HepG2 (cell line): ENCODE results near the gene PLEKHA5. TPM values are rescaled to one million over a fixed set of nuclear protein-coding genes. Genes with fewer than 3 reads are reported as not detected.

Experiments used
- ATAC-seq: fragments of 200-7000 bp; cut with Tn5 transposase; 3 replicates; pipeline ENCODE4 v1.9.1; 2020; ENCODE audit warnings: mild to moderate bottlenecking, moderate library complexity
- BruUV-seq: library from RNA; stranded (reverse); fragments of 400-500 nt; replicated peaks from 2 replicates; lab custom pipeline; 2021; lab: Mats Ljungman, UMichigan
- CTCF ChIA-PET: fragments of 300-600 bp; formaldehyde crosslinking; extraction: SDS; loops from one replicate; lab custom pipeline; 2021; ENCODE audit warnings: low total read pairs, inconsistent platforms, low intra/inter-chr PET ratio; lab: Yijun Ruan, JAX
- POLR2A ChIA-PET: fragments of 350-600 bp; sonication (Branson Sonifier 250); formaldehyde crosslinking; loops from one replicate; lab custom pipeline; 2020; ENCODE audit warnings: antibody characterized with exemption, inconsistent platforms; lab: Yijun Ruan, JAX
- DNase-seq: peaks from one replicate; pipeline ENCODE4 v3.0.0-alpha.2; 2015; ENCODE audit warnings: low spot score
- FAIRE-seq: peaks from 3 replicates; lab custom pipeline; 2011; peaks lifted over from hg19 to GRCh38; lab: Jason Lieb, UNC
- H2AFZ ChIP-seq: one replicate; pipeline ENCODE4 v1.6.1; 2011; ENCODE audit warnings: low read length, inconsistent platforms
- H3K27ac ChIP-seq: fragments of 300-600 bp; 3 replicates; pipeline ENCODE4 v1.8.0; 2011; ENCODE audit warnings: mixed run types, mild to moderate bottlenecking, mixed read lengths, low read length, inconsistent platforms; ENCODE audit not compliant: insufficient read depth; ENCODE audit errors: extremely low read length
- H3K27me3 ChIP-seq, 2 experiments: fragments of 200-600 bp in 1 of 2; 2 replicates in 1 of 2; 3 replicates in 1 of 2; pipeline versions ENCODE4 v1.6.0 to v1.8.0; 2011; ENCODE audit warnings: low read length in 2 of 2, mild to moderate bottlenecking in 2 of 2, moderate library complexity in 2 of 2, inconsistent platforms in 1 of 2; ENCODE audit not compliant: insufficient read depth in 2 of 2, control insufficient read depth in 1 of 2
- H3K36me3 ChIP-seq, 2 experiments: fragments of 200-600 bp in 1 of 2; replicated peaks in 1 of 2; 2 replicates in 1 of 2; 3 replicates in 1 of 2; pipeline versions ENCODE4 v1.5.1 to v1.8.0; 2011; ENCODE audit warnings: low read length in 2 of 2, inconsistent platforms in 1 of 2; ENCODE audit not compliant: insufficient read depth in 2 of 2, control insufficient read depth in 1 of 2
- H3K4me1 ChIP-seq: 2 replicates; pipeline ENCODE4 v1.5.1; 2012; ENCODE audit warnings: low read length, inconsistent platforms; ENCODE audit not compliant: insufficient read depth
- H3K4me2 ChIP-seq: 2 replicates; pipeline ENCODE4 v1.6.0; 2011; ENCODE audit warnings: low read depth, low read length, inconsistent platforms
- H3K4me3 ChIP-seq, 3 experiments: fragments of 200-600 bp in 1 of 3; sonication (generic), shearing (Covaris generic) in 1 of 3; replicated peaks in 1 of 3; 2 replicates each; pipeline ENCODE4 v1.5.1; 2011 to 2016; ENCODE audit warnings: low read length in 3 of 3, inconsistent platforms in 2 of 3, low read depth in 2 of 3, mild to moderate bottlenecking in 2 of 3, control low read depth in 1 of 3, mixed read lengths in 1 of 3; ENCODE audit not compliant: insufficient read depth in 1 of 3
- H3K79me2 ChIP-seq: one replicate; pipeline ENCODE4 v1.6.1; 2011; ENCODE audit warnings: low read length, inconsistent platforms; ENCODE audit not compliant: insufficient read depth
- H3K9ac ChIP-seq: 2 replicates; pipeline ENCODE4 v1.6.0; 2011; ENCODE audit warnings: mild to moderate bottlenecking, low read depth, low read length, inconsistent platforms; ENCODE audit not compliant: insufficient read depth
- H3K9me3 ChIP-seq: 2 replicates; pipeline ENCODE4 v1.5.1; 2012; ENCODE audit warnings: mild to moderate bottlenecking, low read length
- H4K20me1 ChIP-seq: 2 replicates; pipeline ENCODE4 v1.6.0; 2011; ENCODE audit warnings: inconsistent platforms, mild to moderate bottlenecking, low read length, moderate library complexity; ENCODE audit not compliant: insufficient read depth
- ARID3A ChIP-seq: IDR thresholded peaks from 2 replicates; pipeline ENCODE4 v1.6.1; 2012; ENCODE audit warnings: low read depth, low read length, improper control_type of control experiment
- DPF2 ChIP-seq: sonication (generic); formaldehyde crosslinking; IDR thresholded peaks from 2 replicates; pipeline ENCODE4 v1.4.0; 2020; ENCODE audit warnings: mild to moderate bottlenecking, low read depth, missing genetic modification reagents, borderline replicate concordance
- EEA1 ChIP-seq: sonication (generic); formaldehyde crosslinking; IDR thresholded peaks from 2 replicates; pipeline ENCODE4 v1.5.1; 2020; ENCODE audit warnings: mild to moderate bottlenecking, missing genetic modification reagents, borderline replicate concordance
- FOSL2 ChIP-seq: sonication (generic); formaldehyde crosslinking; IDR thresholded peaks from 2 replicates; pipeline ENCODE4 v1.4.0; 2020; ENCODE audit warnings: missing genetic modification reagents
- MTA3 ChIP-seq: sonication (generic); formaldehyde crosslinking; IDR thresholded peaks from 2 replicates; pipeline ENCODE4 v1.4.0; 2020; ENCODE audit warnings: missing genetic modification reagents
- RBM22 ChIP-seq: fragments of 200-400 bp; formaldehyde crosslinking; optimal IDR thresholded peaks from 2 replicates; pipeline ENCODE3; 2017; ENCODE audit warnings: mild to moderate bottlenecking, low read length, moderate library complexity
- SMAD3 ChIP-seq: sonication (generic); formaldehyde crosslinking; IDR thresholded peaks from 2 replicates; pipeline ENCODE4 v1.4.0; 2020; ENCODE audit warnings: missing genetic modification reagents
- ZUFSP ChIP-seq: sonication (generic); formaldehyde crosslinking; IDR thresholded peaks from 2 replicates; pipeline ENCODE4 v1.9.0; 2021; ENCODE audit warnings: missing genetic modification reagents, mild to moderate bottlenecking, borderline replicate concordance
- WGBS: methylation state at CpG from one replicate; pipeline ENCODE4 v1.1.6; 2017; ENCODE audit warnings: low lambda C conversion rate; 5-methylcytosine and 5-hydroxymethylcytosine counted together
- in situ Hi-C: cut with HindIII; loops from 2 replicates; pipeline ENCODE4 v1.10.0; 2017; ENCODE audit warnings: low pct_unique_long_range_greater_than_20kb; ENCODE audit not compliant: extremely low pct_ligation_motif_present
- intact Hi-C: fragments of 100-400 bp; cut with micrococcal nuclease; formaldehyde crosslinking; loops from one replicate; pipeline ENCODE4 v1.10.0; 2022; ENCODE audit not compliant: unreplicated experiment
- polyA plus RNA-seq, 8 experiments: library from polyadenylated mRNA; depleted of rRNA in 3 of 8; stranded (reverse) in 7 of 8; unstranded in 1 of 8; fragments of >200 nt; fragmentation: Illumina TruSeq in 4 of 8; extraction: Trizol in 4 of 8; gene quantifications; 2 replicates each; pipeline versions ENCODE4 v1.2.1 to v1.2.3, GENCODE V29; 2011 to 2016; ENCODE audit warnings: low read depth in 4 of 8, missing spikeins in 1 of 8, mixed read lengths in 1 of 8; ENCODE audit not compliant: insufficient read depth in 1 of 8
- total RNA-seq, 5 experiments: library from RNA; depleted of rRNA; stranded (reverse); fragments of >200 nt; fragmentation: Illumina TruSeq; extraction: Trizol; gene quantifications; 2 replicates each; pipeline ENCODE4 v1.2.3, GENCODE V29; 2016; ENCODE audit warnings: low read depth in 1 of 5
- TF ChIP-seq, protein P1 (sequence below): sonication (generic); formaldehyde crosslinking; IDR thresholded peaks from 2 replicates; pipeline ENCODE4 v1.4.0; 2020; ENCODE audit warnings: missing genetic modification reagents, borderline replicate concordance
- TF ChIP-seq, protein P2 (sequence below): sonication (generic); formaldehyde crosslinking; IDR thresholded peaks from 2 replicates; pipeline ENCODE4 v1.4.0; 2020; ENCODE audit warnings: missing genetic modification reagents, borderline replicate concordance

Gene PLEKHA5
- total and polyA plus RNA-seq, 2 of the 13 experiments (the other 11 are each of a cell fraction or from before 2014, with no cell fraction given), result 4.2 to 15.4 TPM

GRCh38 chr12:19273482-19274330 is 144.2 kb downstream of the PLEKHA5 start:
- 93% methylated on average over 4 of the region's 4 CpGs for WGBS
- peak; percentile 56 for DNase-seq
- Histone ChIP-seq H3K4me3 (no peak overlapping the region), H3K4me1 (no peaks in the 10 kb centered on the region), H3K9ac (no peak overlapping the region), H3K27ac (no peak overlapping the region), H3K27me3 (no peaks in the 10 kb centered on the region), H3K9me3 (no peaks in the 10 kb centered on the region), H3K36me3 (peaks cover 0 to 13% of the 10 kb centered on the region in 2 experiments; a peak in 3 of 5 replicates), H4K20me1 (no peaks in the 10 kb centered on the region), H2AFZ (no peak overlapping the region), H3K79me2 (no peaks in the 10 kb centered on the region), H3K4me2 (no peak overlapping the region)
- CTCF ChIA-PET, result no interaction called here
- no peak for FAIRE-seq
- intact Hi-C loops (no loop called here), in situ Hi-C loops (no loop called here)
- peak; percentile 56; the same call in 2 of the 3 replicates for ATAC-seq
- no TSS peak for BruUV-seq
- POLR2A ChIA-PET, result no interaction called here
- no peak for TF ChIP-seq DPF2 (CRISPR knock-in tag)
- TF ChIP-seq, protein P1, sequence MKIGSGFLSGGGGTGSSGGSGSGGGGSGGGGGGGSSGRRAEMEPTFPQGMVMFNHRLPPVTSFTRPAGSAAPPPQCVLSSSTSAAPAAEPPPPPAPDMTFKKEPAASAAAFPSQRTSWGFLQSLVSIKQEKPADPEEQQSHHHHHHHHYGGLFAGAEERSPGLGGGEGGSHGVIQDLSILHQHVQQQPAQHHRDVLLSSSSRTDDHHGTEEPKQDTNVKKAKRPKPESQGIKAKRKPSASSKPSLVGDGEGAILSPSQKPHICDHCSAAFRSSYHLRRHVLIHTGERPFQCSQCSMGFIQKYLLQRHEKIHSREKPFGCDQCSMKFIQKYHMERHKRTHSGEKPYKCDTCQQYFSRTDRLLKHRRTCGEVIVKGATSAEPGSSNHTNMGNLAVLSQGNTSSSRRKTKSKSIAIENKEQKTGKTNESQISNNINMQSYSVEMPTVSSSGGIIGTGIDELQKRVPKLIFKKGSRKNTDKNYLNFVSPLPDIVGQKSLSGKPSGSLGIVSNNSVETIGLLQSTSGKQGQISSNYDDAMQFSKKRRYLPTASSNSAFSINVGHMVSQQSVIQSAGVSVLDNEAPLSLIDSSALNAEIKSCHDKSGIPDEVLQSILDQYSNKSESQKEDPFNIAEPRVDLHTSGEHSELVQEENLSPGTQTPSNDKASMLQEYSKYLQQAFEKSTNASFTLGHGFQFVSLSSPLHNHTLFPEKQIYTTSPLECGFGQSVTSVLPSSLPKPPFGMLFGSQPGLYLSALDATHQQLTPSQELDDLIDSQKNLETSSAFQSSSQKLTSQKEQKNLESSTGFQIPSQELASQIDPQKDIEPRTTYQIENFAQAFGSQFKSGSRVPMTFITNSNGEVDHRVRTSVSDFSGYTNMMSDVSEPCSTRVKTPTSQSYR, result no peak
- TF ChIP-seq, protein P2, sequence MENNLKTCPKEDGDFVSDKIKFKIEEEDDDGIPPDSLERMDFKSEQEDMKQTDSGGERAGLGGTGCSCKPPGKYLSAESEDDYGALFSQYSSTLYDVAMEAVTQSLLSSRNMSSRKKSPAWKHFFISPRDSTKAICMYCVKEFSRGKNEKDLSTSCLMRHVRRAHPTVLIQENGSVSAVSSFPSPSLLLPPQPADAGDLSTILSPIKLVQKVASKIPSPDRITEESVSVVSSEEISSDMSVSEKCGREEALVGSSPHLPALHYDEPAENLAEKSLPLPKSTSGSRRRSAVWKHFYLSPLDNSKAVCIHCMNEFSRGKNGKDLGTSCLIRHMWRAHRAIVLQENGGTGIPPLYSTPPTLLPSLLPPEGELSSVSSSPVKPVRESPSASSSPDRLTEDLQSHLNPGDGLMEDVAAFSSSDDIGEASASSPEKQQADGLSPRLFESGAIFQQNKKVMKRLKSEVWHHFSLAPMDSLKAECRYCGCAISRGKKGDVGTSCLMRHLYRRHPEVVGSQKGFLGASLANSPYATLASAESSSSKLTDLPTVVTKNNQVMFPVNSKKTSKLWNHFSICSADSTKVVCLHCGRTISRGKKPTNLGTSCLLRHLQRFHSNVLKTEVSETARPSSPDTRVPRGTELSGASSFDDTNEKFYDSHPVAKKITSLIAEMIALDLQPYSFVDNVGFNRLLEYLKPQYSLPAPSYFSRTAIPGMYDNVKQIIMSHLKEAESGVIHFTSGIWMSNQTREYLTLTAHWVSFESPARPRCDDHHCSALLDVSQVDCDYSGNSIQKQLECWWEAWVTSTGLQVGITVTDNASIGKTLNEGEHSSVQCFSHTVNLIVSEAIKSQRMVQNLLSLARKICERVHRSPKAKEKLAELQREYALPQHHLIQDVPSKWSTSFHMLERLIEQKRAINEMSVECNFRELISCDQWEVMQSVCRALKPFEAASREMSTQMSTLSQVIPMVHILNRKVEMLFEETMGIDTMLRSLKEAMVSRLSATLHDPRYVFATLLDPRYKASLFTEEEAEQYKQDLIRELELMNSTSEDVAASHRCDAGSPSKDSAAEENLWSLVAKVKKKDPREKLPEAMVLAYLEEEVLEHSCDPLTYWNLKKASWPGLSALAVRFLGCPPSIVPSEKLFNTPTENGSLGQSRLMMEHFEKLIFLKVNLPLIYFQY (CRISPR knock-in tag), result no peak
- TF ChIP-seq EEA1, result no peak
- no peak for TF ChIP-seq SMAD3
- peak; percentile 76 for TF ChIP-seq FOSL2
- TF ChIP-seq MTA3 (CRISPR knock-in tag), result no peak
- no peak for TF ChIP-seq ZUFSP
- no peak for TF ChIP-seq RBM22
- TF ChIP-seq ARID3A, result no peak
